PC-3 (cell line): ENCODE measurements around the gene FAM219B.

ENCODE experiments used
- EZH2 ChIP-seq: fragments of 300-600 bp; sonication (generic); IDR thresholded peaks from one replicate; pipeline ENCODE4 v1.6.1; 2017; ENCODE audit warnings: antibody characterized with exemption, mild to moderate bottlenecking, low read length; ENCODE audit not compliant: unreplicated experiment
- TF ChIP-seq, protein P1 (sequence below): fragments of 300-600 bp; sonication (generic); conservative IDR thresholded peaks from 2 replicates; pipeline ENCODE4 v1.5.1; 2017; ENCODE audit warnings: antibody characterized with exemption, low read depth, mild to moderate bottlenecking, low read length

DNA sequence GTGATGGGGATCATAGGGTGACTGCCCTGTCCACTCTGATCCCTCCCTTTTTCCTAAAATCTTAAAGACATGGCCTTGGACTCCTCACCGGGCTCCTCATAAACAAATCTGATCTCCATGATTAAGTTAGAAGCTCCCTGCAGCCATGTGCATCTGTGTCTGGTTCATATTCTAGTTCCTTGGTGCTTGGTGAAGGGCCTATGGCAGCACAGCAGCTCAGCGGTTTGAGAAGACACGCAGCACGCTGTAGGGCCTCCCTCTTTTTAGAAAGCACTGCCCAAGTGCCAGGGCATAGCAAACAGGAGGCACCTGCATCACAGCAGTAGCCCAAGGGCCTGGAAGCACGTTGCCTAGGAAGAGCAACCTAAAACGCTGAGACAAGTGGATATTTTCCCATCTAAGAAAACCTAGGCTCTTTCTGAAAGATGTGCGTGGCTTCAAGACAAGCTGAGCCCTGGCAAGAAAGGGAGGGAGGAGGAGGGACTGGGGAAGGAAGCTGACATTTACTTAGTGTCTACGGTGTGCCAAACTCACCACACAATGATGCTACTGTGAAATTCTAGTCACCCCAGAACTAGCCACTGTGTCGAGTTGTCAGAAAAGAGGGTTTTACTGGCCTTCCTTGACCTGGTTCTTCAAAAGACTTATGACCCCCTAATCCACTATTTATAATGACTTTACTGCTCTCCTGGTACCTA, 48.8 kb downstream of the FAM219B start:
- no peak for TF ChIP-seq EZH2
- TF ChIP-seq, protein P1, sequence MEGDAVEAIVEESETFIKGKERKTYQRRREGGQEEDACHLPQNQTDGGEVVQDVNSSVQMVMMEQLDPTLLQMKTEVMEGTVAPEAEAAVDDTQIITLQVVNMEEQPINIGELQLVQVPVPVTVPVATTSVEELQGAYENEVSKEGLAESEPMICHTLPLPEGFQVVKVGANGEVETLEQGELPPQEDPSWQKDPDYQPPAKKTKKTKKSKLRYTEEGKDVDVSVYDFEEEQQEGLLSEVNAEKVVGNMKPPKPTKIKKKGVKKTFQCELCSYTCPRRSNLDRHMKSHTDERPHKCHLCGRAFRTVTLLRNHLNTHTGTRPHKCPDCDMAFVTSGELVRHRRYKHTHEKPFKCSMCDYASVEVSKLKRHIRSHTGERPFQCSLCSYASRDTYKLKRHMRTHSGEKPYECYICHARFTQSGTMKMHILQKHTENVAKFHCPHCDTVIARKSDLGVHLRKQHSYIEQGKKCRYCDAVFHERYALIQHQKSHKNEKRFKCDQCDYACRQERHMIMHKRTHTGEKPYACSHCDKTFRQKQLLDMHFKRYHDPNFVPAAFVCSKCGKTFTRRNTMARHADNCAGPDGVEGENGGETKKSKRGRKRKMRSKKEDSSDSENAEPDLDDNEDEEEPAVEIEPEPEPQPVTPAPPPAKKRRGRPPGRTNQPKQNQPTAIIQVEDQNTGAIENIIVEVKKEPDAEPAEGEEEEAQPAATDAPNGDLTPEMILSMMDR: no peak
